Endodermal cell (in vitro differentiated cells): ENCODE data around the gene SGF29. TPM values are rescaled to one million over a fixed set of nuclear protein-coding genes. Genes with fewer than 3 reads are reported as not detected.
A peak's percentile ranks its signal among the peaks of the same experiment; 100 is the strongest.
"Not testable (repeated sequence)": the region's sequence is repeated elsewhere in the genome, so short reads cannot be mapped to it uniquely, and the experiment has no call there.

ENCODE experiments used
- DNase-seq: peaks from one replicate; pipeline ENCODE4 v3.0.0-alpha.2; 2017
- H3K27ac ChIP-seq: 2 replicates; pipeline ENCODE4 v1.5.1; 2013; ENCODE audit warnings: mild to moderate bottlenecking, low read depth, low read length, moderate library complexity
- H3K27me3 ChIP-seq: 2 replicates; pipeline ENCODE4 v1.6.1; 2013; ENCODE audit warnings: mild to moderate bottlenecking, low read length, moderate library complexity; ENCODE audit not compliant: insufficient read depth, control insufficient read depth, poor library complexity, severe bottlenecking
- H3K36me3 ChIP-seq: 2 replicates; pipeline ENCODE4 v1.7.0; 2013; ENCODE audit warnings: mild to moderate bottlenecking, low read length, moderate library complexity; ENCODE audit not compliant: control insufficient read depth, insufficient read depth
- H3K4me1 ChIP-seq: one replicate; pipeline ENCODE4 v1.7.0; 2013; ENCODE audit warnings: low read length; ENCODE audit not compliant: control insufficient read depth, insufficient read depth
- H3K4me3 ChIP-seq: 2 replicates; pipeline ENCODE4 v1.5.1; 2013; ENCODE audit warnings: mild to moderate bottlenecking, low read length, moderate library complexity
- H3K9ac ChIP-seq: 2 replicates; pipeline ENCODE4 v1.6.1; 2013; ENCODE audit warnings: mild to moderate bottlenecking, low read length, moderate library complexity; ENCODE audit not compliant: poor library complexity, severe bottlenecking; ENCODE audit errors: extremely low read depth
- H3K9me3 ChIP-seq: 2 replicates; pipeline ENCODE4 v1.6.1; 2013; ENCODE audit warnings: mild to moderate bottlenecking, low read length, moderate library complexity; ENCODE audit not compliant: control insufficient read depth
- H3K27ac Mint-ChIP-seq: 2 replicates; pipeline ENCODE4 v1.8.0; 2020; ENCODE audit warnings: mixed read lengths
- H3K27me3 Mint-ChIP-seq: 2 replicates; pipeline ENCODE4 v1.8.0; 2021; ENCODE audit warnings: mild to moderate bottlenecking, mixed read lengths; ENCODE audit not compliant: insufficient read depth
- H3K36me3 Mint-ChIP-seq: 2 replicates; pipeline ENCODE4 v1.8.0; 2020; ENCODE audit warnings: low read depth, mixed read lengths
- H3K4me1 Mint-ChIP-seq: 2 replicates; pipeline ENCODE4 v1.8.0; 2020; ENCODE audit warnings: mixed read lengths
- H3K4me3 Mint-ChIP-seq: 2 replicates; pipeline ENCODE4 v1.8.0; 2020; ENCODE audit warnings: mild to moderate bottlenecking, moderate library complexity, mixed read lengths
- H3K9me3 Mint-ChIP-seq: 2 replicates; pipeline ENCODE4 v1.8.0; 2020; ENCODE audit warnings: mild to moderate bottlenecking, mixed read lengths
- WGBS, 2 experiments: methylation state at CpG; one replicate each; pipeline versions ENCODE4 v1.1.5 to v1.1.7; 2013; ENCODE audit warnings: missing lambda C conversion rate in 2 of 2, mixed read lengths in 1 of 2; ENCODE audit not compliant: insufficient coverage in 1 of 2, insufficient read length in 1 of 2; 5-methylcytosine and 5-hydroxymethylcytosine counted together
- total RNA-seq, 2 donors: library from RNA; stranded (reverse); fragmentation: NEBNext Ultra II Directional in 1 of 2; extraction: Animal tissue kit (Norgen Biotek cat#: 25700) in 1 of 2; gene quantifications; 2 replicates in 1 of 2; 3 replicates in 1 of 2; pipeline ENCODE4 v1.2.1, GENCODE V29; 2021
- TF ChIP-seq, protein P1 (sequence below): fragments of 200-600 bp; sonication (generic); conservative IDR thresholded peaks from 2 replicates; pipeline ENCODE4 v1.5.0; 2021; ENCODE audit warnings: antibody characterized with exemption, mild to moderate bottlenecking

SGF29 gene
- total RNA-seq, 2 donors from 2014 or later, result 16.5 to 18.9 TPM

DNA sequence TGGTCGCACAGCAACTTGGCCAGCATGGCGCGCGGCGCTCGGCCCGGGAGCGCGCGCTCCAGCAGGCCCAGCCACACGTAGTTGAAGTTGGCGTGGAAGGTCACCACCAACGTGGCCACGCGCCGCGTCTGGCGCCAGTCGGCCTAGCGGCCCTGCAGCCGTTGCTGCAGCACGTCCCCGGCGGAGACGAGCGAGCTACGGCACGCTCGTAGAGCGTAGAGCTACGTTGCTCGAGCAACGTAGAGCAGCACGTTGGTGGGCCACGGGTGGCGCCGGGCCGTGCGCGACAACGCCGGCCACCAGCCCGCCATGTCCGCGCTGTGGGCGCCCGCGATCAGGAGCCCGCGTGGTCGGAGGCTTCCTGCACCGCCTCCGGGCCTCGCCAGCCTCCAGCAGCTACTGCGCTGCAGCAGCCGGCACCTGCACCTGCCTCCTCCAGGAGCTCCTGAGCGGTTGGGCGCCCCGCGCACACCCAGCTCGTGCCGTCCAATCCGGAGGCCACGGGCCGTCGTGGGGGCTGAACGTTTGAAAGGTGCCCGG is 69.5 kb downstream of the SGF29 start:
- H3K4me1 Mint-ChIP-seq, result no peaks in the 10 kb centered on the region
- no peak overlapping the region for H3K4me3 Mint-ChIP-seq
- no peak overlapping the region for H3K27ac Mint-ChIP-seq
- Histone ChIP-seq H3K9me3 (no peaks in the 10 kb centered on the region), H3K27ac (no peak overlapping the region), H3K4me1 (no peaks in the 10 kb centered on the region), H3K9ac (no peak overlapping the region), H3K4me3 (no peak overlapping the region), H3K36me3 (no peaks in the 10 kb centered on the region), H3K27me3 (no peaks in the 10 kb centered on the region)
- TF ChIP-seq, protein P1, sequence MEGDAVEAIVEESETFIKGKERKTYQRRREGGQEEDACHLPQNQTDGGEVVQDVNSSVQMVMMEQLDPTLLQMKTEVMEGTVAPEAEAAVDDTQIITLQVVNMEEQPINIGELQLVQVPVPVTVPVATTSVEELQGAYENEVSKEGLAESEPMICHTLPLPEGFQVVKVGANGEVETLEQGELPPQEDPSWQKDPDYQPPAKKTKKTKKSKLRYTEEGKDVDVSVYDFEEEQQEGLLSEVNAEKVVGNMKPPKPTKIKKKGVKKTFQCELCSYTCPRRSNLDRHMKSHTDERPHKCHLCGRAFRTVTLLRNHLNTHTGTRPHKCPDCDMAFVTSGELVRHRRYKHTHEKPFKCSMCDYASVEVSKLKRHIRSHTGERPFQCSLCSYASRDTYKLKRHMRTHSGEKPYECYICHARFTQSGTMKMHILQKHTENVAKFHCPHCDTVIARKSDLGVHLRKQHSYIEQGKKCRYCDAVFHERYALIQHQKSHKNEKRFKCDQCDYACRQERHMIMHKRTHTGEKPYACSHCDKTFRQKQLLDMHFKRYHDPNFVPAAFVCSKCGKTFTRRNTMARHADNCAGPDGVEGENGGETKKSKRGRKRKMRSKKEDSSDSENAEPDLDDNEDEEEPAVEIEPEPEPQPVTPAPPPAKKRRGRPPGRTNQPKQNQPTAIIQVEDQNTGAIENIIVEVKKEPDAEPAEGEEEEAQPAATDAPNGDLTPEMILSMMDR, result no peak
- peak; percentile 32 for DNase-seq
- no peaks in the 10 kb centered on the region for H3K9me3 Mint-ChIP-seq
- H3K27me3 Mint-ChIP-seq, result no peaks in the 10 kb centered on the region
- H3K36me3 Mint-ChIP-seq, result no peaks in the 10 kb centered on the region
- WGBS, 2 experiments, result 95 to 96% methylated on average over 41 to 68 of the region's 68 CpGs

DNA sequence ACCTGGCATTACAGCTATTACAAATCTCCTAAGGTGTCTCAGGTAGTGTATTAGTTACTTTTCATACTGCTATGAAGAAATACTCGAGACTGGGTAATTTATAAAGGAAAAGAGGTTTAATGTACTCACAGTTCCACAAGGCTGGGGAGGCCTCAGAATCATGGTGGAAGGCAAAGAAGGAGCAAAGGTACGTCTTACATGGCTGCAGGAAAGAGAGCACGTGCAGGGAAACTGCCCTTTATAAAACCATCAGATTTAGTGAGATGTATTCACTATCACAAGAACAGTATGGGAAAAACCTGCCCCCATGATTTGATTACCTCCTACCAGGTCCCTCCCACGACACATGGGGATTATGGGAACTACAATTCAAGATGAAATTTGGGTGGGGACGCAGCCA is 77.2 kb downstream of the SGF29 start:
- not testable (repeated sequence) for H3K4me3 Mint-ChIP-seq, H3K4me1 Mint-ChIP-seq

DNA sequence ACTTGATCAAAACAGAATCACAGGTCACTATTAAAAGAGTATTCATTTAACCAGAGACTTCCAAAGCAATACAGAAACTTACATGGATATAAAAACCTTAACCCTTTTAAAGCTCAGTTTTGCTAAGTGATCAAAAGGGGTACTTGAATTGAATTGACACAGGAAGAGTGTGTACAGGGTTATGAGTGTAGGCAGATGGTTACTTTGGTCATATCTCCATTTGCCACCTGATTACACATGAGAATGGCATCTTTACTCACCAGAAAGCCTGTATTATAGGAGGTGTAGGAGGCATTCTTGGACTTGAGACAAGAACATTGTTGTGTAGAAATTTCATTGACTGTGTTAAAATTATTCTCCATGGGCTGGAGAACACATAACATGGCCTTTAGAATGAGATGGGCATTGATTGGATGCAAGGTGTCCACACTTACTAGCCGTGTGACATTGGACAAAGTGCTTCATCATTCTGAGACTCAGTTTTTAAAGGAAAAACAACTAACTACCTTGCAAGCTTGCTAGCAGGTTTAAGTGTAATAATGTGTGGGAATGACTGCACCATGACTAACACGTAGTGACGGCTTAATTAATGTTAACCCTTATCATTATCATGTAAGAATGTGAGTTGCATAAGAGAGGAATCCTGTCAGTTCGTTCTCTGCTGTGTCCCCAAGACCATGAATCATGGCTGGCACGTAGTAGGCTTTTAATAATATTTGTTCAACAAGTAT is 82.5 kb downstream of the SGF29 start:
- H3K27me3 Mint-ChIP-seq, H3K4me1 Mint-ChIP-seq, H3K27me3 ChIP-seq, H3K36me3 ChIP-seq, H3K27ac Mint-ChIP-seq, H3K36me3 Mint-ChIP-seq, DNase-seq, H3K9ac ChIP-seq, H3K9me3 ChIP-seq, H3K4me1 ChIP-seq, H3K4me3 ChIP-seq, H3K27ac ChIP-seq, H3K9me3 Mint-ChIP-seq, H3K4me3 Mint-ChIP-seq: not testable (repeated sequence)
- 57% methylated on average over 3 of the region's 5 CpGs; no CpG with 5 or more reads in 1 of the 2 experiments for WGBS, 2 experiments

More for the DNA sequence above, 77.2 kb downstream of the SGF29 start:
- H3K27ac ChIP-seq, H3K27ac Mint-ChIP-seq, H3K9me3 Mint-ChIP-seq, H3K4me3 ChIP-seq, H3K9me3 ChIP-seq, H3K27me3 Mint-ChIP-seq, H3K36me3 Mint-ChIP-seq, H3K27me3 ChIP-seq, H3K36me3 ChIP-seq, H3K4me1 ChIP-seq, H3K9ac ChIP-seq, DNase-seq: not testable (repeated sequence)
- 83% methylated on average over 3 of the region's 5 CpGs; no CpG with 5 or more reads in 1 of the 2 experiments for WGBS, 2 experiments

DNA sequence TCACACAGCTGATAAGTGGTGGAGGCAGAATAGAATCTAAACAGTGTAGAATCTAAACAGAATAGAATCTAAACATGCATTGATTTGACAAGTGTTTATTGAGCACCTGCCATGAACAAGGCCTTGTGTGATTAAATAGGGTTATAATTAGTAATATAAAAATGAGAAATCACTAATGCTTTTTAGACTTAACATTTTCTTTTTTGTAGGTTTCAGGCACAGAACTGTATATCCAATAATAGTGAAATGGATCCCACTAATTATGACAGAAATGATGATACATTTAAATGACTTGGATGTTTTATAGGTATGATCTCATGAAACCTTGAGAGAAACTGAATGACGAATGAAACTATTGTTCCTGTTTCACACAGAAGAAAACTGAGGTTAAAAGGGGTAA is 84.0 kb downstream of the SGF29 start, which contains the start of gene NPIPB8:
Gene NPIPB8, plus strand, starts transcription at position 301 of the 400 bp plus-strand sequence. CDS start 296 bp downstream, outside the sequence.
- H3K4me1 ChIP-seq, H3K9ac ChIP-seq, H3K27me3 Mint-ChIP-seq, H3K27ac ChIP-seq, H3K36me3 ChIP-seq, DNase-seq, H3K9me3 Mint-ChIP-seq, H3K4me3 ChIP-seq, H3K9me3 ChIP-seq, H3K27me3 ChIP-seq, H3K27ac Mint-ChIP-seq, H3K4me3 Mint-ChIP-seq, H3K36me3 Mint-ChIP-seq, H3K4me1 Mint-ChIP-seq: not testable (repeated sequence)
- no CpG with 5 or more reads among the region's 1 CpG for WGBS, 2 experiments

DNA sequence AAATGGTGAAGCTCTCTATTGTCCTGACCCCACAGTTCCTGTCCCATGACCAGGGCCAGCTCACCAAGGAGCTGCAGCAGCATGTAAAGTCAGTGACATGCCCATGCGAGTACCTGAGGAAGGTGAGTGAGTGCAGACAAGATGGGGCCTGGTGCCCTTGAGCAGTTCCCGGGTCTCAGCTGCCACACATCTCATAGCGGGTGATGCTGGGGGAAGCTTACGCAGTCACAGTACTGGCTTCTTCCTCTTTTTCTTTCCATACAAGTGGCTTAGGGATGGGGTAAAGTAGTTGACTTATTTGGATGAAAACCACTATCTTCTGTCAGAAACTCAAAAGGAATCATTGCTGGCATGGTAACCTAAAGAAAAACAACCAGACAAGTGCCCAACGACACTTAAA is 84.6 kb downstream of the SGF29 start:
- H3K4me1 Mint-ChIP-seq, H3K27me3 Mint-ChIP-seq, H3K36me3 Mint-ChIP-seq: not testable (repeated sequence)

DNA sequence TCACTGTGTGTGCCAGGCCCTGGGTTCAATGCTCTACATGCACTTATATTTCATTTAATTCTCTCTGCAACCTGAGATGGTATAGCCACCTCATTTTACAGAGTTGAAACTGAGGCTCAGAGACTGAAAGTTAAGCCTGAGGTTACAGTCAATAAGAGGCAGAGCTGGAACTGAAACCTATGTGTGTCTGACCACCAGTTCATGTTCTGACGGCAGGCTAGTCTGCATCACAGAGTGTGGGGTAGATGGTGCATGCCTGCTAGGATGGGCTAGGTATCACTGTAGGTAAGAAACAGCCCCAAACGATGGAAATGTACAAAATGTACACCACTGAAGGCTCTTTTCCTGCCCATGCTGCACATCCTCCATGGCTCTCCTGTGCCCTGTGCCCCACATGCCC is 86.2 kb downstream of the SGF29 start:
- WGBS, 2 experiments, result 73 to 80% methylated on average over 1 of the region's 2 CpGs

More for the DNA sequence above, 84.6 kb downstream of the SGF29 start:
- H3K4me1 ChIP-seq, H3K27ac ChIP-seq, H3K36me3 ChIP-seq, H3K9ac ChIP-seq, H3K27ac Mint-ChIP-seq, H3K27me3 ChIP-seq, H3K4me3 Mint-ChIP-seq, H3K9me3 Mint-ChIP-seq, H3K4me3 ChIP-seq, DNase-seq, H3K9me3 ChIP-seq: not testable (repeated sequence)
- 50% methylated on average over 2 of the region's 5 CpGs; no CpG with 5 or more reads in 1 of the 2 experiments for WGBS, 2 experiments

More for the DNA sequence above, 86.2 kb downstream of the SGF29 start:
- not testable (repeated sequence) for H3K9me3 Mint-ChIP-seq, H3K36me3 ChIP-seq, H3K4me1 ChIP-seq, H3K4me1 Mint-ChIP-seq, H3K9ac ChIP-seq, DNase-seq, H3K27ac Mint-ChIP-seq, H3K4me3 ChIP-seq, H3K27me3 Mint-ChIP-seq, H3K4me3 Mint-ChIP-seq, H3K27ac ChIP-seq, H3K27me3 ChIP-seq, H3K9me3 ChIP-seq, H3K36me3 Mint-ChIP-seq
